GM18517 (cell line): ENCODE measurements around the gene NECAB3.

Experiments
- ATAC-seq: cut with Tn5 transposase; IDR thresholded peaks from one replicate; pipeline ENCODE4 v1.9.1; 2021; ENCODE audit warnings: mild to moderate bottlenecking, moderate library complexity; ENCODE audit not compliant: unreplicated experiment

The NECAB3 gene

GRCh38 chr20:33666293-33667244, 7.7 kb downstream of the NECAB3 start, which contains the start of gene ACTL10:
TSS of gene ACTL10 (plus strand) at chr20:33666943. CDS start at chr20:33667498, 555 bp downstream.
- ATAC-seq: peak; percentile 72

DNA sequence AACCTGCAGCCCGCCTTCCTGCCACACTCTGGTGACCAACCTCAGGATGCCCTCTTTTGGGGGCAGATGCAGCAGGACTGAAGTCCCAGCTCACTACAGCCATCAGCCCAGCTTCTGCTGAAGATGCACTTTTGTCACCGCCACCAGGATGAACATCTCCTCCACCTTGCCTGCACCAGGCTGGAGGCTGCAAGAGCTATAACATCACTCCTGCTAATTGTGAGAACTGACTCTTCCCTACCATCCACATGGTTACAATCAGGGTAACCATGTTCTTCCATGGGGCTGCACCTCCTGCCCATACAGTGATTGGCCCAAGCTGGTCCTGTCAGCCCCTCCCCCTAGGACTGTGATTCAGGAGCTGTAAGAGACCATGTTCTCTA, 9.5 kb downstream of the NECAB3 start:
- no peak for ATAC-seq

DNA sequence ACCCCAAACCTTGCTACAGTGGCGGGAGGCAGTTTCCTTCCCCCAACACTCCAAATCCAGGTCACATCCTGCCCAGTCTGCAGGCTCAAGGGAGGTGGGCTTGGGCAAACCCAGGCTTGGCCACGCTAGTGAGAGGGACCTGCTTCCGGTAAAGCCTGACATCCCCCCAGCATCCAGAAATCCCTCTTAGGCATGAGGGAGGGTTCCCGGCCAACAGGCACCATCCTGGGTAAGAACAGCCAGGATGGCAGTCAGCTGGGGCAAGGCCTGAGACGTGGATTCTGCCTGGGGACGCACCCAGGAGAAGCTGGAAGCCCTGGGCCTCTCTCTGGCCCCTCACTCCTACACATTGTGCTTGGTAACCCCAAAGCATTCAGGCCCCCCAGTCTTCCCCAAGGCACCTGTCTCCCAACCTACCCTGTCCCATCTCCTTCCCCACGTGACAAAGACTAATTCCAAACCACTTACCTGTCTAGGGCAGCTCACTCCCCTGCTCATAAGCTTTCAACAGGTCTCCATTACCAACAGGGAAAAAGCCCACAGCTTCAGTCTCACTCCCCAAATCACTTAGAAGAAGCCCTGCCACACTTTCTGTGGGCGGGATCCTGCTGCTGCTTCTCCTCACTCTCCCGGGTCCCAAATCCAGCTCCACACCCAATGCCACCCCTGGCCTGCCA, 10.0 kb downstream of the NECAB3 start:
- ATAC-seq: no peak

GRCh38 chr20:33663161-33664084, 10.8 kb downstream of the NECAB3 start:
- no peak for ATAC-seq

- ATAC-seq: no peak
Observed at GRCh38 chr20:33662172-33662571, 12.1 kb downstream of the NECAB3 start, which contains the start of gene C20orf144. TSS of gene C20orf144 (plus strand) at chr20:33662327. CDS start at chr20:33662346, 19 bp downstream.

- no peak for ATAC-seq
Observed at GRCh38 chr20:33660685-33661058, 13.6 kb downstream of the NECAB3 start.

DNA sequence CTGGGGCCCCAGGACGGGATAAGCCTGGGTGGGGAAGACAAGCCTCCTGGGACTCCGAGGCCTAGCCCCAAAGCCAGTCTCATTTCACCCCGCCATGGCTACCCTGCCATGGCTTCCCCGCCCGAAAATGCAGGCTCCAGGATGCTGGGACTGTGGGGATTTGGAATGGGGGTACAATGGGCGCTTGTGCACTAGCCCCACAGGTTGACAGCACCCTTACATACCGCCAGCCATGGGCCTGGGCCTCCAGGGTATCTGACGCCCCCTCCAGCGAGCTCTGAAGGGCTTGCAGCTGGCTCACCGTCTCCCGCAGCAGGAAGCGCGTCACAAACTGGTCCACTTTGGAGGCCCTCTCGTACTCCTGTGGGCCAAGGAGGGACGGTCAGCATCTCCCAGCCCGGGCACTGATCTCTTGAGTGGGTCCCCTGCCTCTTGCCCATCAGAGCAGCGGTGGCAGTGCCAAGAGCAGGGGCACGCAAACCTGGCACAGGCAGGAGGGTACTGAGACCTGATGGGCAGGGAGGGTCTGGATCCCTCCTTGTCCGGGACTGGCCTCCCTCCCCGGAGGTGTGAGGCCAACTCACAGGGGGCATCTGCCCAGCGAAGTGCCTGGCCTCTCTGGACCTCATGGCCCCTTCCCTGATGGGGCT, 14.1 kb downstream of the NECAB3 start:
- ATAC-seq: no peak

DNA sequence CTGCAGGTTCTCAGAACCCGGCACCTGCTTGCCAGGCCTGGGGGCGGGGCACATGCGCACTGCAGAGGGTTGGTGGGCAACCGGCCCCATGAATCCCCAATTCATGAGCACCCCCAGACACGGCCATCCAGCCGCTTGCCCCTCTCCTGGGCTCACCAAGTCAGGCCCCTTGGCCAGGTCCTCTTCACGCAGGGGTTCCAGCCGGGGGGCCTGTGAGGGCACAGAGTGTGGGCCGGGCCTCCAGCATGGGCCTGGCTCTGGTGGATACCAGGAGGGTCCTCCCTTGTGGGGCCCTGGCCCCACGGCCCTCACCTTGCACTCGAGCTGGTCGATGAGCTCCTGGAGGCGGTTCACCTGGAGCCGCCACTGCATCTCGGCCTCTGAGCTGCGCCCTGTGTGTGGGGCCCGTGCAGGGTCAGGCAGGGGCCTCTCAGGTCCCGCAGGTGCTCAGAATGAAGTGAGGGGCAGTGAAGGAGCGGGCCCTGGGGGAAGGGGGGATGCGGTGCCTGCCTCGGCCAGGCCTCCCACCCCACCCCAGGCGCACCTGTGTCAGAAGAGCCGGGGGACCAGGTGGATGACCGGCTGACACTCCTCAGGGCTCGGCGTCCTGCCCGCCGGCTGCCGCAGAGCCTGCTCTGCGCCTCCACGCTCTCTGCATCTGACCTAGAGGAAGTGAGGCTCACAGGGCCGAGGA, 14.7 kb downstream of the NECAB3 start:
- no peak for ATAC-seq

GRCh38 chr20:33658929-33659328, 15.3 kb downstream of the NECAB3 start:
- ATAC-seq: no peak

- no peak for ATAC-seq
Observed at GRCh38 chr20:33658510-33658909, 15.7 kb downstream of the NECAB3 start.

- ATAC-seq: no peak
Observed at GRCh38 chr20:33657704-33658095, 16.5 kb downstream of the NECAB3 start.

DNA sequence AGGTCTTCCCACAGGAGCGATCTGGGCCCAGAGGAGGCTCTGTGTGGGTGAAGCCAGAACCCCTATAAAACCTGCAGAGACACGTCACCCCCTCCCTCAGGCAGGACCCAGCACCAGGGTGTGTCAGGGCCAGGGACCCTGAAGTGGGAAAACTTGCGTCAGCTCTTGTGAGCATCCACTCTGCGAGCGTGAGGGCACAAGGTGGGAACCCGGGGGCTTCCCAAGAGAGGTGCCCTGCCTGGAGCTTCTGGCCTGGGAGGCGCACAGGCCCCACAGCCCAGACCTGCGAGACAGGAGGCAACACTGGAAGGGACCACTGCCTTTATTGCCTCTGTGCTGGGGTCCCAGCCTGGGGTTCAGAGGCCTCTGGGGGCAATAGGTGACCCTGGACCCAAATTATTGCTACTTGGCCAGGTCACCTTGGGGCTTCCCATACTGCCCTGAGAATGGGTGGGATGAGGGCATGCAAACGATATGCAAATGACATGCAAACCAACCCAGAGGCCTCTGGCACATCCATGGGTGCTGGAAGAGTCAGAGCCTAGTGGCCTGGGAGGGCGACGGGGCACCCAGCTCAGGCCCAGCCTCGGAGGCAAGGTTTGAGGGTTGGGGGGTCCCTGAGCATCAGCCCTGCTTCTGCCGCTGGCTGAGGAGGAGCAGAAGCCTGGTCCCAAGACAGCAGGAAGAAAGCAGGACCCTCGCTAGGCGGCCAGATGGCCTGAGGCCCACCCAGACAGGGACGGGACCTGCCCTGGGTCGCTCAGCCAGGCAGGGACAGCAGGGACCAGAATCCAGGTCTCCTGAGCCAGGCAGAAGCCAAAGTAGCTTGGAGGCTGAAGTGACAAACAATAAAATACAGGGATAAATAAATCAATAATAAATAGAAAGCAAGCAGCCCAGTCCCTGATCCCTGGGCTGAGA, 17.2 kb downstream of the NECAB3 start:
- ATAC-seq: no peak

DNA sequence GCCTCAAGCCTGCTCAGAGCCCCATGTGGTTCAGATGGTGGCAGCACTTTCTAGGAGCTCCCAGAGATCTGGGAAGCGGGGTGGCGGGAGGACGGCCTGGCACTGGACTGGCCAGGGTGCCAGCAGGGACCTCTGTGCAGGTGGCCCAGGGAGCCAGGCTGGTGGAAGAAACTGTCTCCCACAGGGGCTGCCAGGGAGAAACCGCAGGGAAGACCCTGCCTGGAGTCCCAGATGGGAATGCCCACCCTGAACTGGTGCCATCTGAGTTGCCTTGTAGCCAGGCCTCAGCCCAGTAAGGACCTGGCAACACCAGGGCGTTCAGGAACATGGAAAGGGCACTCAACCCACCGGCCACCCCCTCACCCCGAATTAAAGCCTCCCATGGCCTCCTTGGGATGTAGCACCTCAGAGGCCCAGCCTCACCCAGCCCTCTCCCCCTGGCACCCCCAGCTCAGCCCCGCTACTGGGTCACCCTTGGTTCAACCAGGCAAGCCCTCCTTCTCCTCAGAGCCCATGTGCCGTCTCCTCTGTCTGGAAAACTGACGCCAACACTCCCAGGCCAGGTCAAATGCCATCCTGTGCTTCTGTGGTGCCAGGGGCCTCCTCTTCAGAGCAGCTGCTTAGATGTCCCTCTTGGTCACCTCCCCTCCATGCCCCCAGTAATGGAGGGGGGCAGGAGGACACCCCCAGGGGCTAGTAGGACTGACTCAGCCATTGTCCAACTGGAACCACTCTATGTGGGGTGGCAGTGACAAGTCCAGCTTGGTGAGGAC, 18.0 kb downstream of the NECAB3 start:
- no peak for ATAC-seq

DNA sequence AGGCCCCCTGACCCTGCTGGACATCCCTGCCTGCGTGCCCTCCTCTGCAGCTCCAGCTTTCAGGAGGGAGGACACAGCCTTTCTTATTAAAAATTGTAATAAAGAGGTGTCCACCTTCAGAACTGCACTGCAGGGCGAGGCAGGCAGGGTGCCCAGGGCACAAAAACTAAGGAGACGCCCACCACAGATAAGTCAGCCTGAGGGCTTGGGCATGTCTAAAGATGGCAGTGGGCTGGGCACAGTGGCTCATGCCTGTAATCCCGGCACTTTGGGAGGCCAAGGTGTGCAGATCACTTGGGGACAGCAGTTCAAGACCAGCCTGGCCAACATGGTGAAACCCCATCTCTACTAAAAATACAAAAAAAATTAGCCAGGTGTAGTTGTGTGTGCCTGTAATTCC, 19.1 kb downstream of the NECAB3 start:
- no peak for ATAC-seq

GRCh38 chr20:33654680-33655161, 19.5 kb downstream of the NECAB3 start:
- ATAC-seq: no peak

GRCh38 chr20:33653900-33654596, 20.2 kb downstream of the NECAB3 start:
- ATAC-seq: no peak

DNA sequence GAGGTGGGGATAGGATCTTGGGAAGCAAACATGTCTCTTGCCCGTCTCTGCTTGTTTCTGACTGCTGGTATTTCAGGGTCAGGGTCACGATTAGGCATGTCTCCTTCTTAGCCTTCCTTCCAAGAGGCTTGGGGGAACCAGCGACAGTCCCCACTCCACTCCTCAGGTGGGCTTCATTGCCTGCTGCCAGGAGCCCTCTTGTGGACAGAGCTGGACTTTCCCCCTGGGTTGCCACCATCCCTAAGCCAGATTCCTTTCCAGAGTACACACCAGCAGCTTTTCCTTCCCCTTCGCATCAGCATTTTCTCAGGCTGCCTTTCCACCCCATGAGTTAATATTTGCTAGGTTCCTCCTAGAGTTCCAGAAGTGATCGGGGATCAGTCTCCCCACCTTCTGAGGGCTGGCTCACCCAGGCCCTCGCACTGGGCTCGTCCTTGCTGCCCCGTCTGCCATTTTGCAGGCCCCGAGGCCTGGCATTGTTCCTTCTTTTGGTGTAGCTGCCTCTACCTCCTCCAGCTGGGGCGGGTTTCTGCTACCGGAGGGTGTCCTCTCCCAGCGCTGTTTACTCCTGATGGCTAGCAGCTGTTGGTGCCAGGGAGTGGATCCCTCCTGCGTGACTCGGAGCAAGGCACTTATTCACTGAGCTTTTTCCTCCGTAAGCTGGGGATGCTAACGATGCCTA, 20.9 kb downstream of the NECAB3 start:
- ATAC-seq: no peak
